B cell (primary cell): ENCODE results near the gene TREM1. TPM values are rescaled to one million over a fixed set of nuclear protein-coding genes. Genes with fewer than 3 reads are reported as not detected.

Source experiments
- ATAC-seq: fragments of 200-7000 bp; cut with Tn5 transposase; one replicate; pipeline ENCODE4 v1.10.0; 2021; ENCODE audit warnings: low read depth, mild to moderate bottlenecking, moderate number of reproducible peaks, moderate library complexity
- CTCF ChIA-PET: fragments of 350-600 bp; sonication (Branson Sonifier 250); formaldehyde crosslinking; loops from one replicate; lab custom pipeline; 2021; ENCODE audit warnings: antibody characterized with exemption, inconsistent platforms; lab: Charles Lee
- POLR2A ChIA-PET: fragments of 350-600 bp; sonication (Branson Sonifier 250); formaldehyde crosslinking; loops from one replicate; lab custom pipeline; 2021; ENCODE audit warnings: antibody characterized with exemption; lab: Charles Lee
- DNase-seq: peaks from one replicate; pipeline ENCODE4 v3.0.0; 2013
- H2AFZ ChIP-seq: 2 replicates; pipeline ENCODE4 v1.6.1; 2012; ENCODE audit warnings: mild to moderate bottlenecking, low read depth, low read length; ENCODE audit not compliant: insufficient read depth, poor library complexity, severe bottlenecking
- H3K27ac ChIP-seq, 2 donors: 1 replicate in 1 of 2; 2 replicates in 1 of 2; pipeline ENCODE4 v1.5.1; 2012 to 2013; ENCODE audit warnings: low read length in 2 of 2, mild to moderate bottlenecking in 2 of 2, moderate library complexity in 1 of 2
- H3K27me3 ChIP-seq, 4 experiments: fragments of 200-600 bp in 1 of 4; sonication (generic) in 1 of 4; replicated peaks in 1 of 4; 1 replicate in 2 of 4; 2 replicates in 2 of 4; pipeline versions ENCODE4 v1.6.1 to v1.7.0; 2013 to 2016; ENCODE audit warnings: low read length in 3 of 4, mild to moderate bottlenecking in 2 of 4, mixed read lengths in 1 of 4, moderate library complexity in 1 of 4; ENCODE audit not compliant: insufficient read depth in 4 of 4, control insufficient read depth in 3 of 4; ENCODE audit errors: control extremely low read depth in 1 of 4
- H3K36me3 ChIP-seq, 2 experiments: replicated peaks in 1 of 2; 1 replicate in 1 of 2; 2 replicates in 1 of 2; pipeline versions ENCODE4 v1.6.1 to v1.7.1; 2013; ENCODE audit warnings: low read length in 1 of 2; ENCODE audit not compliant: insufficient read depth in 2 of 2, control insufficient read depth in 1 of 2; ENCODE audit errors: control extremely low read depth in 1 of 2, extremely low read depth in 1 of 2
- H3K4me1 ChIP-seq, 2 donors: fragments of 200-600 bp in 1 of 2; sonication (generic) in 1 of 2; 1 replicate in 1 of 2; 2 replicates in 1 of 2; pipeline versions ENCODE4 v1.5.1 to v1.6.1; 2013 to 2017; ENCODE audit warnings: low read length in 2 of 2; ENCODE audit not compliant: control insufficient read depth in 2 of 2, insufficient read depth in 2 of 2
- H3K4me2 ChIP-seq: replicated peaks from 2 replicates; pipeline ENCODE3; 2012; ENCODE audit warnings: mild to moderate bottlenecking, low read depth, low read length; ENCODE audit not compliant: poor library complexity, severe bottlenecking
- H3K4me3 ChIP-seq, 5 experiments: fragments of 200-600 bp in 1 of 5; sonication (generic) in 1 of 5; 1 replicate in 3 of 5; 2 replicates in 2 of 5; pipeline versions ENCODE4 v1.5.1 to v1.7.0; 2011 to 2016; ENCODE audit warnings: low read length in 4 of 5, mild to moderate bottlenecking in 4 of 5, low read depth in 2 of 5, control low read depth in 1 of 5, moderate library complexity in 1 of 5; ENCODE audit not compliant: insufficient read depth in 1 of 5; ENCODE audit errors: control extremely low read depth in 1 of 5, extremely low read depth in 1 of 5
- H3K79me2 ChIP-seq: fragments of 200-600 bp; sonication (generic); one replicate; pipeline ENCODE4 v1.6.0; 2016; ENCODE audit warnings: low read length; ENCODE audit not compliant: control insufficient read depth, insufficient read depth
- H3K9ac ChIP-seq: fragments of 200-600 bp; sonication (generic); 2 replicates; pipeline ENCODE4 v1.6.1; 2017; ENCODE audit warnings: mild to moderate bottlenecking, low read length, moderate library complexity
- H3K9me3 ChIP-seq, 3 donors: one replicate each; pipeline versions ENCODE4 v1.6.1 to v1.7.1; 2013; ENCODE audit warnings: low read length in 2 of 3; ENCODE audit not compliant: control insufficient read depth in 2 of 3, insufficient read depth in 1 of 3; ENCODE audit errors: control extremely low read depth in 1 of 3
- H4K20me1 ChIP-seq: 2 replicates; pipeline ENCODE4 v1.6.0; 2012; ENCODE audit warnings: mild to moderate bottlenecking, low read length; ENCODE audit not compliant: insufficient read depth, control insufficient read depth, poor library complexity, severe bottlenecking
- H3K27ac Mint-ChIP-seq: one replicate; pipeline ENCODE4 v1.8.0; 2021; ENCODE audit warnings: mixed read lengths
- H3K27me3 Mint-ChIP-seq: one replicate; pipeline ENCODE4 v1.8.0; 2021; ENCODE audit warnings: mixed read lengths
- H3K4me1 Mint-ChIP-seq: one replicate; pipeline ENCODE4 v1.8.0; 2021; ENCODE audit warnings: mixed read lengths
- H3K4me3 Mint-ChIP-seq: one replicate; pipeline ENCODE4 v1.8.0; 2021; ENCODE audit warnings: mixed read lengths
- H3K9me3 Mint-ChIP-seq: one replicate; pipeline ENCODE4 v1.8.0; 2022; ENCODE audit warnings: mixed read lengths; ENCODE audit not compliant: insufficient read depth
- CTCF ChIP-seq: fragments of 200-600 bp; IDR thresholded peaks from one replicate; pipeline ENCODE4 v1.8.0; 2022; ENCODE audit warnings: antibody characterized with exemption, mild to moderate bottlenecking
- EZH2 ChIP-seq: IDR thresholded peaks from 2 replicates; pipeline ENCODE4 v1.6.1; 2012; ENCODE audit warnings: borderline replicate concordance, low read depth, mild to moderate bottlenecking, moderate library complexity, low read length; ENCODE audit not compliant: insufficient read depth, poor library complexity, severe bottlenecking
- WGBS: methylation state at CpG from one replicate; pipeline ENCODE4 v1.1.5; 2013; ENCODE audit warnings: missing lambda C conversion rate; ENCODE audit not compliant: insufficient coverage; 5-methylcytosine and 5-hydroxymethylcytosine counted together
- intact Hi-C: fragments of 100-400 bp; cut with micrococcal nuclease; formaldehyde crosslinking; loops from one replicate; pipeline ENCODE4 v1.10.0; 2022
- polyA plus RNA-seq: library from polyadenylated mRNA; depleted of rRNA; stranded (reverse); fragments of >200 nt; gene quantifications from 2 replicates; pipeline ENCODE4 v1.2.3, GENCODE V29; 2012
- total RNA-seq, 2 donors: library from RNA; stranded (reverse); fragments of 120-200 nt in 1 of 2; gene quantifications; 1 replicate in 1 of 2; 2 replicates in 1 of 2; pipeline versions ENCODE4 v1.2.3 to v1.2.4, GENCODE V29; 2013 to 2022

The TREM1 gene
- total and polyA plus RNA-seq, 2 donors (not counting 1 experiment from before 2014, with no cell fraction given): 1.9 TPM; not detected in 1

GRCh38 chr6:41278699-41279405 lies 7.6 kb downstream of the TREM1 start:
- H3K79me2 ChIP-seq: no peaks in the 10 kb centered on the region
- Mint-ChIP-seq H3K4me3 (peak overlapping the region; percentile 21), H3K27ac (peak overlapping the region; percentile 35), H3K4me1 (peaks cover 43% of the 10 kb centered on the region), H3K9me3 (no peaks in the 10 kb centered on the region), H3K27me3 (peaks cover 5% of the 10 kb centered on the region)
- POLR2A ChIA-PET: no interaction called here
- no peak overlapping the region for H3K4me3 ChIP-seq
- H3K36me3 ChIP-seq: no peaks in the 10 kb centered on the region
- peak; percentile 79 for TF ChIP-seq CTCF
- no peak for TF ChIP-seq EZH2
- WGBS: 4% methylated on average over 5 of the region's 10 CpGs
- peak overlapping the region; percentile 35 for H3K4me2 ChIP-seq
- no peak overlapping the region for H3K9ac ChIP-seq
- peak overlapping the region; percentile 53 for H2AFZ ChIP-seq
- H4K20me1 ChIP-seq: no peaks in the 10 kb centered on the region
- DNase-seq: peak; percentile 84
- ATAC-seq: peak; percentile 66
- no peaks in the 10 kb centered on the region for H3K9me3 ChIP-seq
- no peak overlapping the region for H3K27ac ChIP-seq
- CTCF ChIA-PET: interaction anchor here (0.6 to 4.1 kb wide), 24 partner anchors 9 to 204 kb away, joined by 3 to 46 read pairs (median 7); partner anchors contain the start of gene TREML2
- peaks cover 29 to 44% of the 10 kb centered on the region in 2 donors for H3K4me1 ChIP-seq
- intact Hi-C loops: loop anchor here (1.0 to 10.0 kb wide), 4 partner anchors 23 to 204 kb away; partner anchors contain the start of genes NFYA, OARD1 and TREML2
- no peaks in the 10 kb centered on the region for H3K27me3 ChIP-seq

GRCh38 chr6:41277605-41278004 lies 8.9 kb downstream of the TREM1 start:
- Histone ChIP-seq H3K36me3 (no peaks in the 10 kb centered on the region), H3K79me2 (no peaks in the 10 kb centered on the region), H3K9ac (no peak overlapping the region), H3K27ac (no peak overlapping the region), H4K20me1 (no peaks in the 10 kb centered on the region), H3K27me3 (no peaks in the 10 kb centered on the region), H3K9me3 (no peaks in the 10 kb centered on the region), H2AFZ (no peak overlapping the region), H3K4me2 (no peak overlapping the region), H3K4me1 (peaks cover 38 to 57% of the 10 kb centered on the region in 2 donors), H3K4me3 (no peak overlapping the region)
- ChIA-PET POLR2A (interaction anchor here (0.5 to 0.8 kb wide), 3 partner anchors 10 to 44 kb away, joined by 3 to 5 read pairs (median 5); no protein-coding TSS in a partner anchor), CTCF (interaction anchor here (0.5 to 4.1 kb wide), 15 partner anchors 8 to 161 kb away, joined by 3 to 46 read pairs (median 10); partner anchors contain the start of genes NCR2 and TREML2)
- DNase-seq (no peak), ATAC-seq (no peak)
- no peak for TF ChIP-seq CTCF
- no peak for TF ChIP-seq EZH2
- WGBS: 84% methylated on average over 1 of the region's 2 CpGs
- Mint-ChIP-seq H3K9me3 (no peaks in the 10 kb centered on the region), H3K27ac (no peak overlapping the region), H3K4me3 (no peak overlapping the region), H3K27me3 (no peaks in the 10 kb centered on the region), H3K4me1 (peaks cover 52% of the 10 kb centered on the region)
- intact Hi-C loops: loop anchor here (2.0 to 10.0 kb wide), 2 partner anchors 77 to 203 kb away; partner anchors contain the start of genes NFYA, OARD1 and TREML2
